Breast epithelium (tissue), 4 donors: ENCODE results near the gene PLD4. TPM values are rescaled to one million over a fixed set of nuclear protein-coding genes. Genes with fewer than 3 reads are reported as not detected.

Experiments used
- DNase-seq, 2 donors: peaks; one replicate each; pipeline ENCODE4 v3.0.0-alpha.2; 2019; ENCODE audit warnings: low spot score in 2 of 2
- H3K27ac ChIP-seq, 2 donors: fragments of 200-600 bp; sonication (generic) in 1 of 2; one replicate each; pipeline ENCODE4 v1.5.1; 2016 to 2019; ENCODE audit warnings: mild to moderate bottlenecking in 1 of 2
- H3K27me3 ChIP-seq, 2 donors: fragments of 200-600 bp; sonication (generic) in 1 of 2; one replicate each; pipeline versions ENCODE4 v1.5.1 to v1.6.0; 2017 to 2019; ENCODE audit warnings: control low read depth in 1 of 2, mild to moderate bottlenecking in 1 of 2
- H3K36me3 ChIP-seq: fragments of 200-600 bp; one replicate; pipeline ENCODE4 v1.5.1; 2019
- H3K4me1 ChIP-seq, 2 donors: fragments of 200-600 bp; sonication (generic); one replicate each; pipeline ENCODE4 v1.5.1; 2016 to 2019; ENCODE audit warnings: control low read depth in 1 of 2
- H3K4me3 ChIP-seq, 3 donors: fragments of 200-600 bp; sonication (generic); 1 replicate in 2 of 3; 2 replicates in 1 of 3; pipeline ENCODE4 v1.5.1; 2016 to 2019; ENCODE audit warnings: mild to moderate bottlenecking in 3 of 3, moderate library complexity in 2 of 3
- H3K9me3 ChIP-seq, 2 donors: fragments of 200-600 bp; sonication (generic) in 1 of 2; one replicate each; pipeline ENCODE4 v1.5.1; 2016 to 2019; ENCODE audit warnings: control low read depth in 1 of 2
- CTCF ChIP-seq, 3 donors: fragments of 450-650 bp; IDR thresholded peaks; one replicate each; pipeline ENCODE4 v1.5.1; 2016 to 2017; ENCODE audit warnings: antibody characterized with exemption in 3 of 3, mild to moderate bottlenecking in 3 of 3, moderate library complexity in 3 of 3
- POLR2A ChIP-seq: fragments of 450-650 bp; IDR thresholded peaks from one replicate; pipeline ENCODE4 v1.6.1; 2016; ENCODE audit warnings: antibody characterized with exemption, mild to moderate bottlenecking, moderate library complexity
- POLR2AphosphoS5 ChIP-seq, 3 donors: sonication (generic); formaldehyde crosslinking; IDR thresholded peaks; one replicate each; pipeline ENCODE4 v1.6.1; 2017; ENCODE audit warnings: antibody characterized with exemption in 3 of 3
- intact Hi-C: fragments of 100-400 bp; cut with DNase I; formaldehyde crosslinking; loops from one replicate; pipeline ENCODE4 v1.15.1; 2023; ENCODE audit warnings: low total_unique reads
- total RNA-seq, 3 donors: library from RNA; depleted of rRNA; stranded (reverse); fragments of >200 nt; gene quantifications; one replicate each; pipeline ENCODE4 v1.1.0, GENCODE V29; 2016

The PLD4 gene
- total RNA-seq, 3 donors from 2014 or later: 0.33 to 4.0 TPM; not detected in 1

- no peak overlapping the region for H3K27ac ChIP-seq
- H3K36me3 ChIP-seq: no peaks in the 10 kb centered on the region
- intact Hi-C loops: no loop called here
- no peak overlapping the region for H3K4me3 ChIP-seq
- no peak for DNase-seq
- H3K4me1 ChIP-seq: no peaks in the 10 kb centered on the region
- TF ChIP-seq CTCF (IDR thresholded peaks at IDR 0.05): no peak
- no peak for TF ChIP-seq POLR2A
- no peak for TF ChIP-seq POLR2AphosphoS5 (IDR thresholded peaks at IDR 0.05)
- no peaks in the 10 kb centered on the region for H3K9me3 ChIP-seq
- H3K27me3 ChIP-seq: no peaks in the 10 kb centered on the region
These were observed 30.1 kb upstream of the PLD4 start for GRCh38 chr14:104894331-104895206.

GRCh38 chr14:104895207-104895785, 29.4 kb upstream of the PLD4 start:
- Histone ChIP-seq H3K4me1 (no peaks in the 10 kb centered on the region), H3K36me3 (no peaks in the 10 kb centered on the region), H3K4me3 (peak overlapping the region in 1 of 3 donors; percentile 20), H3K27me3 (no peaks in the 10 kb centered on the region), H3K9me3 (no peaks in the 10 kb centered on the region), H3K27ac (no peak overlapping the region)
- no peak for DNase-seq
- intact Hi-C loops: no loop called here
- TF ChIP-seq CTCF (IDR thresholded peaks at IDR 0.05) (no peak), POLR2AphosphoS5 (IDR thresholded peaks at IDR 0.05) (no peak), POLR2A (no peak)

GRCh38 chr14:104895786-104896661, 28.7 kb upstream of the PLD4 start:
- no peaks in the 10 kb centered on the region for H3K27me3 ChIP-seq
- TF ChIP-seq POLR2A (no peak), POLR2AphosphoS5 (IDR thresholded peaks at IDR 0.05) (no peak), CTCF (IDR thresholded peaks at IDR 0.05) (no peak)
- no peaks in the 10 kb centered on the region for H3K36me3 ChIP-seq
- peak overlapping the region; percentile 41 to 64 for H3K27ac ChIP-seq
- no peak for DNase-seq
- intact Hi-C loops: no loop called here
- no peaks in the 10 kb centered on the region for H3K4me1 ChIP-seq
- H3K9me3 ChIP-seq: no peaks in the 10 kb centered on the region
- H3K4me3 ChIP-seq: peak overlapping the region in 2 of 3 donors; percentile 9 to 20

- Histone ChIP-seq H3K27ac (no peak overlapping the region), H3K4me1 (no peaks in the 10 kb centered on the region), H3K27me3 (no peaks in the 10 kb centered on the region), H3K4me3 (no peak overlapping the region), H3K9me3 (no peaks in the 10 kb centered on the region), H3K36me3 (no peaks in the 10 kb centered on the region)
- no peak for TF ChIP-seq POLR2AphosphoS5 (IDR thresholded peaks at IDR 0.05)
- intact Hi-C loops: no loop called here
- no peak for DNase-seq
These were observed 27.1 kb upstream of the PLD4 start for GRCh38 chr14:104897330-104898194.

- no peaks in the 10 kb centered on the region for H3K27me3 ChIP-seq
- no peak for DNase-seq
- no peaks in the 10 kb centered on the region for H3K36me3 ChIP-seq
- H3K27ac ChIP-seq: no peak overlapping the region
- no peak for TF ChIP-seq POLR2A
- no peak overlapping the region for H3K4me3 ChIP-seq
- no peaks in the 10 kb centered on the region for H3K9me3 ChIP-seq
- intact Hi-C loops: no loop called here
- H3K4me1 ChIP-seq: no peaks in the 10 kb centered on the region
These were observed 26.5 kb upstream of the PLD4 start for GRCh38 chr14:104898195-104898558.
